Caco-2 (cell line): ENCODE data around the gene PLXNC1. TPM values are rescaled to one million over a fixed set of nuclear protein-coding genes. Genes with fewer than 3 reads are reported as not detected.

Source experiments
- BruUV-seq: library from RNA; stranded (reverse); fragments of 400-500 nt; replicated peaks from 2 replicates; lab custom pipeline; 2021; lab: Mats Ljungman, UMichigan
- CTCF ChIA-PET: fragments of 300-600 bp; sonication (Branson Sonifier 250); formaldehyde crosslinking; loops from one replicate; lab custom pipeline; 2022; ENCODE audit warnings: antibody characterized with exemption; lab: Charles Lee
- POLR2A ChIA-PET: fragments of 300-600 bp; sonication (Branson Sonifier 250); formaldehyde crosslinking; loops from one replicate; lab custom pipeline; 2022; ENCODE audit warnings: antibody characterized with exemption; lab: Charles Lee
- DNase-seq, 2 experiments: peaks; one replicate each; pipeline versions ENCODE4 v3.0.0 to v3.0.0-alpha.2; 2020 to 2022
- H3K27me3 ChIP-seq: replicated peaks from 2 replicates; pipeline ENCODE4 v1.6.0; 2011; ENCODE audit warnings: low read length; ENCODE audit not compliant: control insufficient read depth, insufficient read depth
- H3K36me3 ChIP-seq: 2 replicates; pipeline ENCODE4 v1.5.1; 2011; ENCODE audit warnings: low read length; ENCODE audit not compliant: control insufficient read depth, insufficient read depth
- H3K4me1 ChIP-seq: fragments of 250-450 bp; sonication (Bioruptor Pico); 2 replicates; pipeline ENCODE4 v1.5.1; 2020; ENCODE audit warnings: mild to moderate bottlenecking
- H3K4me3 ChIP-seq: 2 replicates; pipeline ENCODE4 v1.5.1; 2011; ENCODE audit warnings: low read depth, mild to moderate bottlenecking, control low read depth, low read length
- H3K9me3 ChIP-seq: fragments of 250-450 bp; sonication (Bioruptor Pico); 2 replicates; pipeline ENCODE4 v1.5.1; 2020; ENCODE audit warnings: mild to moderate bottlenecking, moderate library complexity
- H3K27ac Mint-ChIP-seq: one replicate; pipeline ENCODE4 v1.8.0; 2022; ENCODE audit warnings: mixed read lengths; ENCODE audit not compliant: unreplicated experiment
- H3K27me3 Mint-ChIP-seq: one replicate; pipeline ENCODE4 v1.8.0; 2022; ENCODE audit warnings: mixed read lengths; ENCODE audit not compliant: insufficient read depth, unreplicated experiment
- H3K36me3 Mint-ChIP-seq: one replicate; pipeline ENCODE4 v1.8.0; 2022; ENCODE audit warnings: mild to moderate bottlenecking, mixed read lengths; ENCODE audit not compliant: insufficient read depth, unreplicated experiment
- H3K4me1 Mint-ChIP-seq: one replicate; pipeline ENCODE4 v1.8.0; 2022; ENCODE audit warnings: low read depth, mixed read lengths; ENCODE audit not compliant: unreplicated experiment
- H3K4me3 Mint-ChIP-seq: one replicate; pipeline ENCODE4 v1.8.0; 2022; ENCODE audit warnings: mild to moderate bottlenecking, moderate library complexity, mixed read lengths; ENCODE audit not compliant: unreplicated experiment
- H3K9me3 Mint-ChIP-seq: one replicate; pipeline ENCODE4 v1.8.0; 2022; ENCODE audit warnings: mixed read lengths; ENCODE audit not compliant: unreplicated experiment
- CTCF ChIP-seq, 2 experiments: fragments of 200-600 bp in 1 of 2; IDR thresholded peaks; 1 replicate in 1 of 2; 2 replicates in 1 of 2; pipeline versions ENCODE4 v1.5.1 to v1.8.0; 2011 to 2022; ENCODE audit warnings: antibody characterized with exemption in 1 of 2, control low read depth in 1 of 2, inconsistent platforms in 1 of 2, low read depth in 1 of 2, low read length in 1 of 2, mild to moderate bottlenecking in 1 of 2, moderate library complexity in 1 of 2; ENCODE audit not compliant: insufficient read depth in 1 of 2, severe bottlenecking in 1 of 2, unreplicated experiment in 1 of 2
- intact Hi-C: fragments of 100-400 bp; cut with micrococcal nuclease; formaldehyde crosslinking; loops from one replicate; pipeline ENCODE4 v1.10.0; 2022; ENCODE audit not compliant: unreplicated experiment
- total RNA-seq: library from RNA; stranded (reverse); gene quantifications from 2 replicates; pipeline ENCODE4 v1.2.3, GENCODE V29; 2022

Gene PLXNC1
- total RNA-seq, 1 experiment from 2014 or later = 41.3 TPM

GRCh38 chr12:94183708-94184379 lies 35.5 kb downstream of the PLXNC1 start:
- ChIA-PET POLR2A (interaction anchor here (0.6 to 1.3 kb wide), 3 partner anchors 10 to 336 kb away, joined by 3 to 12 read pairs (median 11); no protein-coding TSS in a partner anchor), CTCF (interaction anchor here (0.5 to 2.9 kb wide), 16 partner anchors 8 to 889 kb away, joined by 3 to 26 read pairs (median 3); no protein-coding TSS in a partner anchor)
- TF ChIP-seq CTCF (IDR thresholded peaks at IDR 0.05; ENCODE audit: insufficient read depth in 1 of 2, low read depth in 1 of 2, low read length in 1 of 2, severe bottlenecking in 1 of 2, unreplicated experiment in 1 of 2) = no peak
- Mint-ChIP-seq H3K4me1 (peaks cover 33% of the 10 kb centered on the region), H3K4me3 (peak overlapping the region; percentile 65), H3K9me3 (no peaks in the 10 kb centered on the region), H3K27me3 (no peaks in the 10 kb centered on the region), H3K36me3 (peaks cover 23% of the 10 kb centered on the region), H3K27ac (peak overlapping the region; percentile 91)
- Histone ChIP-seq H3K9me3 (0 out of 2 replicates have a peak, but pooled peaks cover 2% of the 10 kb centered on the region), H3K4me3 (no peak overlapping the region), H3K36me3 (peaks cover 2% of the 10 kb centered on the region; the same call in 1 of the 2 replicates), H3K4me1 (peaks cover 70% of the 10 kb centered on the region), H3K27me3 (no peaks in the 10 kb centered on the region)
- BruUV-seq = no TSS peak
- DNase-seq = peak; percentile 75 to 85
- intact Hi-C loops = loop anchor here (1.0 to 2.0 kb wide), 4 partner anchors 11 to 32 kb away; no protein-coding TSS in a partner anchor

- TF ChIP-seq CTCF (IDR thresholded peaks at IDR 0.05; ENCODE audit: insufficient read depth in 1 of 2, low read depth in 1 of 2, low read length in 1 of 2, severe bottlenecking in 1 of 2, unreplicated experiment in 1 of 2) = no peak
- Histone ChIP-seq H3K9me3 (0 out of 2 replicates have a peak, but pooled peaks cover 2% of the 10 kb centered on the region), H3K36me3 (no peaks in the 10 kb centered on the region), H3K27me3 (no peaks in the 10 kb centered on the region), H3K4me3 (no peak overlapping the region), H3K4me1 (peaks cover 57% of the 10 kb centered on the region)
- H3K4me1 Mint-ChIP-seq = peaks cover 27% of the 10 kb centered on the region
- no peak for DNase-seq
- ChIA-PET POLR2A (no interaction called here), CTCF (interaction anchor here (2.9 kb wide), 1 partner anchor 12 kb away, joined by 26 read pairs; no protein-coding TSS in a partner anchor)
- BruUV-seq = no TSS peak
- intact Hi-C loops = no loop called here
- H3K27me3 Mint-ChIP-seq = no peaks in the 10 kb centered on the region
- no peak overlapping the region for H3K4me3 Mint-ChIP-seq
- peaks cover 18% of the 10 kb centered on the region for H3K36me3 Mint-ChIP-seq
- H3K9me3 Mint-ChIP-seq = peaks cover under 1% of the 10 kb centered on the region
- peak overlapping the region; percentile 91 for H3K27ac Mint-ChIP-seq
Measured at GRCh38 chr12:94184995-94185719, 36.8 kb downstream of the PLXNC1 start.

- CTCF ChIA-PET = no interaction called here
- POLR2A ChIA-PET = no interaction called here
- Mint-ChIP-seq H3K36me3 (peaks cover 18% of the 10 kb centered on the region), H3K4me3 (no peak overlapping the region), H3K27ac (no peak overlapping the region), H3K4me1 (peaks cover 21% of the 10 kb centered on the region), H3K27me3 (no peaks in the 10 kb centered on the region), H3K9me3 (peaks cover 6% of the 10 kb centered on the region)
- no peak for TF ChIP-seq CTCF (IDR thresholded peaks at IDR 0.05; ENCODE audit: insufficient read depth in 1 of 2, low read depth in 1 of 2, low read length in 1 of 2, severe bottlenecking in 1 of 2, unreplicated experiment in 1 of 2)
- no peak for DNase-seq
- BruUV-seq = no TSS peak
- Histone ChIP-seq H3K9me3 (0 out of 2 replicates have a peak, but pooled peaks cover 2% of the 10 kb centered on the region), H3K4me1 (peaks cover 51% of the 10 kb centered on the region), H3K36me3 (no peaks in the 10 kb centered on the region), H3K27me3 (no peaks in the 10 kb centered on the region), H3K4me3 (no peak overlapping the region)
- intact Hi-C loops = no loop called here
Measured at GRCh38 chr12:94185801-94186200, 37.4 kb downstream of the PLXNC1 start.
